HG03442 (cell line): ENCODE results near the gene GMFB.
A peak's percentile ranks its signal among the peaks of the same experiment; 100 is the strongest.
"Not testable (repeated sequence)": the region's sequence is repeated elsewhere in the genome, so short reads cannot be mapped to it uniquely, and the experiment has no call there.

Source experiments
- ATAC-seq: cut with Tn5 transposase; IDR thresholded peaks from one replicate; pipeline ENCODE4 v1.9.1; 2021; ENCODE audit warnings: mild to moderate bottlenecking, moderate library complexity; ENCODE audit not compliant: unreplicated experiment

The GMFB gene

DNA sequence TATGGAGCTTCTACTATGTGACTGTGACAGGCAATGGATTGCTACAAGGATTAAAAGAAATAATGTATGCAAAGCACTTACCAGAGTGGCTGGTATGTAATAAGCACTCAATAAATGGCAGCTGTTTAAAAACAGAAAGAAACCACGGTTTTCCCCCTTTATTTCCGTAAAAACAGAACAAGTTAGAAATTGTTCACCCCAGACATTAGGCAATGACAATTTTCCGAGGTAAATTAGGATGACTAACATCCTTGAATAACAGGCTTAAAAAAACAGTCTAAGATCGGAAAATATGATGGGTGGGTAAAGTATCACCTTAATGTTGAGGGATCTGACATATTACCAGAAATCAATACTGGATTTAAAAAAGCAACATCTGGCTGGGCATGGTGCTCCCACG lies 26.7 kb downstream of the GMFB start:
- ATAC-seq = no peak

DNA sequence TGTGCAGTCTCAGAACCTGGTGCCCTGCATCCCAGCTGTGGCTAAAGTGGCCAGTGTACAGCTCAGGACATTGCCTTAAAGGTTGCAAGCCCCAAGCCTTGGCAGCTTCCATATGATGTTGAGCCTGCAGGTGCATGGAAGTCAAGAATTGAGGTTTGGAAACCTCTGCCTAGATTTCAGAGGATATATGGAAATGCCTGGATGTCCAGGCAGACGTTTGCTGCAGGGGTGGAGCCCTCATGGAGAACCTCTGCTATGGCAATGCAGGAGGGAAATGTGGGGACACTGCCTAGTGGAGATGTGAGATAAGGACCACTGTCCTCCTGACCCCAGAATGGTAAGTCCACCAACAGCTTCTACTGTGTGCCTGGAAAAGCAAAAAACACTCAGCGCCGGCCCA lies 29.7 kb downstream of the GMFB start:
- no peak for ATAC-seq

DNA sequence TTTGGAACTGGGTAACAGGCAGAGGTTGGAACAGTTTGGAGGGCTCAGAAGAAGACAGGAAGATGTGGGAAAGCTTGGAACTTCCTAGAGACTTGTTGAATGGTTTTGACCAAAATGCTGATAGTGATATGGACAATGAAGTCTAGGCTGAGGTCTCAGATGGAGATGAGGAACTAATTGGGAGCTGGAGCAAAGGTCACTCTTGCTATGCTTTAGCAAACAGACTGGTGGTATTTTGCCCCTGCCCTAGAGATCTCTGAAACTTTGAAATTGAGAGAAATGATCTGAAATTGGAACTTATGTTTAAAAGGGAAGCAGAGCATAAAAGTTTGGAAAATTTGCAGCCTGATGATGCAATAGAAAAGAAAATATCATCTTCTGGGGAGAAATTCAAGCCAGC lies 30.2 kb downstream of the GMFB start:
- not testable (repeated sequence) for ATAC-seq

DNA sequence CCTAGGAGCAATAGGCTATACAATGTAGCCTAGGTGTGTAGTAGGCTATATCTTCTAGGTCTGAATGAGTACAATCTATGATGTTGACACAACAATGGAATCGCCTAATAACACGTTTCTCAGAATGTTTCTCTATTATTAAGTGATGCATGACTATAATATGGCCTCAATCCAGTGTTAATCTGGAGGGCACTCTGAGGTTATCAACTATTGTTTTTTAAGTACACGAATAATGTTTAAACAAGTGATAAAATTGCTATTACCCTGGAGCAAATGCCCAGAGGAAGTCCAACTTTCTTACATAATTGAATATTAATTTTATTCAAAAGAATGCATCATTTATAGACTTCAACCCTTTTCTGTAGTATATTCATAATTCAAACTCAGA lies 31.2 kb downstream of the GMFB start:
- ATAC-seq = no peak

DNA sequence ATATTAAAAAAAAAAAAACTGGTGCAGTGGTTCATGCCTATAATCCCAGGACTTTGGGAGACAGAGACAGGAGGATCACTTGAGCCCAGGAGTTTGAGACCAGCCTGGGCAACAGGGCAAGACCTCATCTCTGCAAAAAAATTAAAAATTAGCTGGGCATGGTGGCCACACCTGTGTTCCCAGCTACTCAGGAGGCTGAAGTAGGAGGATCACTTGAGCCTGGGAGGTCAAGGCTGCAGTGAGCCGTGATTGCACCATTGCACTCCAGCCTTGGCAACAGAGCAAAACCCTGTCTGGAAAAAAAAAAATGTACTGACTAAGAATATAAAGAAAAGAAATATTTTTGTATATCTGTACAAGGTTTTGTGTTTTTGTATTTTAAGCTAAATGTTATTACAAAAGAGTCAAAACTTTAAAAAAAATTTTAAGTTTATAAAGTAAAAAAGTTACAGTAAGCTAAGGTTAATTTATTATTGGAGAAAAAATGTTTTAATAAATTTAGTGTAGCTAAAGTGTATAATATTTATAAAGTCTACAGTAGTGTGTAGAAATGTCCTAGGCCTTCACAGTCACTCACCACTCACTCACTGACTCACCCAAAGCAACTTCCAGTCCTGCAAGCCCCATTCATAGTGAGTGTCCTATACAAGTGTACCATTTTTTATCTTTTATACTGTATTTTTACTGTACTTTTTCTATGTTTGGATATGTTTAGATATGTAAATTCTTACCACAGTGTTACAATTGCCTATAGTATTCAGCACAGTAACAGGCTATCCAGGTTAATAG lies 31.8 kb downstream of the GMFB start:
- ATAC-seq = not testable (repeated sequence)

DNA sequence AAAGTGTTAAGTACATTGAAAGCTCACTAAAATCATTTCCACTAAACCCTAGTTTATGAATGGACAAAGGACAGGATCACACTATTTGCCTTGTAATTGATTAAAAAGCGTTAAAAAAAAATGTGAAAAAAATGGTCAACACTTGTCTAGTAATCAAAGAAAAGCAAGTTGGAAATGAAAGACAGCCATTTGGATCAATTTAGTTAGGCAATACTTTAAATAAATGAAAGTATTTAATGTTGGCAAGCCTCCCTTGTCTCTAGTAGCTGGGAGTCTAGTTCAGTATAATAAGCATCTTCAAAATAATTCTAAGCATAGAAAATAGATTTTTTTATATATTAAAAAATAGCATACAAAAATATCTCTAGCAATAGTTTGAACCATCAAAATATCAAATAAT lies 33.4 kb downstream of the GMFB start:
- ATAC-seq = no peak

DNA sequence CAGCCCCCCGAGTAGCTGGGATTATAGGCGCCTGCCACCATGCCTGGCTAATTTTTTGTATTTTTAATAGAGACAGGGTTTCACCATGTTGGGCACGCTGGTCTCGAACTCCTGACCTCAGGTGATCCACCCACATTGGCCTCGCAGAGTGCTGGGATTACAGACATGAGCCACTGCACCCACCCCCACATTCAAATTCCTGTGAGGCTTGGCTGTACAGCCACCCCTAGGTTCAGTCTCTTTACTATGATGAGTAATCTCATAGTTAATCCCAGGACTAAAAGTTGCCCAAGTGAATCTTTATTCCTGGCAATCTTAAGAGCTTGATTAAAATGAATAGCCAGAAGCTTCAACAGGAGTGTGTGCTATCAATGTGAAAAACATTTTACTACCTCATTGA lies 34.8 kb downstream of the GMFB start:
- ATAC-seq = not testable (repeated sequence)

DNA sequence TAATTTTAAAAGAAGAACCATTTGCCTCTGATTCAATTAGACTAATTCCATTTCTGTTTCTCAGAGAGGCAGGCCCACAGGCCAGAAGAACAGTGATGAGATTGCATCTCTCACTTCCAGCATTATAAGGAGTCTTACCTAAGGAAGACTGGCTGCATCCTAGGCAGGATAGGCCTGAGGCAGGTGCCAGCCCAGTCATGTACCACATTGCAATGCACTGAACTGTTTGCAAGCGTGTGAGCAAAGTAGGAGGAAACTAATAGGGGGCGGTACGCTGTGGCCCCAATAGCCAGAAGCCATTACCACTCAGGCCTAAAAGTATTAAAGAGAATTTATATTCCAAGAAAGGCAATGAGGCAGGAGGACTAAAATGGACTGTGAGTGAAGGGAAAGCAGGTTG lies 35.5 kb downstream of the GMFB start:
- ATAC-seq = no peak

DNA sequence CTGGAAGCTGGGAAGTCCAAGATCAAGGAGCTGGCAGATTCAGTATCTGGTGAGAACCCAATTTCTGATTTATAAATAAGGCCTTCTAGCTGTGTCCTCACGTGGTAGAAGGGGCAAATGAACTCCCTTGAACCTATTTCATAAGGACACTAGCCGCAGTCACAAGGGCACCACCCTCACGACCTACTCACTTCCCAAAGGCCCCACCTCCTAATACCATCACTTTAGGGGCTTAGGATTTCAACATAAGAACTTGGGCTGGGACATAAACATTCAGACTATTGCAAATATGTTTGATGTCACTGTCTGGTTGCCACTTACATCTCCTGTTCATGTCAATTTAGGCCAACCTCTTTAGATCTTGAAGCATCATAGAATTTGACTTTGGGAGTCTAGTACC lies 36.8 kb downstream of the GMFB start:
- no peak for ATAC-seq

DNA sequence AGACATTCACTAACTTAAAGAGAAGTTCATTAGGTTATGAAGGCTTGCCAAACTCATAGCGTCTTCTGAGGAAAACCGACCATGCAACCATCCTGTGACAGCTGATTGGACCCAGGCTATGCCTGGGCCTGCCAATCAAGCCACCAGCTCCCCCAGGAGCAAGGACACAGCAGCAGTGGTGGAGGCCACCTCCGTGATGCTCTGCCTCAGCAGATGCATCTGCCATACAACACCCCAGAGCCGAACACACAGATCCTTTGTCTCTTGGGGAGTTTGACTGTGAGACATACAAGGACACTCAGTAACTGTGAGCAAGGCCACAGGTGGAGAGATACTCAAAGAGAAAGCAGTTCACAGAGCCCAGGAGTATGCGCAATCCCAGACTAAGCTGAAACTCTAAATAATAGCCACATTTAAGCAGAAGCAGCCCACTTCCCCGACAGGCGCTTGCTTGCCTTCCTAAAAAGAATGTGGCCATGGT lies 37.6 kb downstream of the GMFB start:
- no peak for ATAC-seq

DNA sequence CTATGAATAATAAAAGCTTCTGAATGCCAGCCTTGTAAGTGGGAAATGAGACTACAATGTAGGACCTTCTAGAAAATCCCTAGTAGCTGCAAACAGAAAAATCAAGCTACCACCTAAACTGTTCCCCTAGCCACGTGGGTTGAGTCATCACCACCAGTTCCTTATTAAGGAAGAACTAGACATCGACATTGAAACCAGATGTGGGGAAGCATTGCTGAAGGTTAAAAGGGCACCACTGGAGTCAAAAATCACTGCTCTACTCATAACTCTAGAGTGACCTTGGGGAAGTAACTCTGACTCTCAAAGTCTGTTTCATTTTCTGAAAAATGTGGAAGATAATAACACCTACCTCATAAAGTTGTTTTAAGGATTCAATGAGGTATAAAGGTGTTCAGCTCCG lies 38.2 kb downstream of the GMFB start:
- ATAC-seq = peak; percentile 94

DNA sequence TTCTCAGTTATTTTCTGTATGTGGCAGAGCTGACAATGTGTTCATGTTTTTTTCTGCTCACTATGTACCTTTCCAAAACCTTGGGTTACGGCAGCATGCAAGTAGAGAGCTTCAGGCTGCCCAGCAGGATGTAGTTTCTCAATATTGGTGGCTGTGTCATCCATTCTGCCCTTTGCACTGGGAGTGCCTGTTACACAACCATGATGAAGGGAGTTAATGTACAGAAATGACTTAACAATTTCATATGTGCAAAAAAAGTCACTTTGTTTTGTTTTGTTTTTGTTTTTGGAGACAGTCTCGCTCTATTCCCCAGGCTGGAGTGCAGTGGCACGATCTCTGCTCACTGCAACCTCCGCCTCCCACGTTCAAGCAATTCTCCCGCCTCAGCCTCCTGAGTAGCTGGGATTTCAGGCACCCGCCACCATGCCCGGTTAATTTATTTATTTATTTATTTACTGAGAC lies 41.5 kb downstream of the GMFB start:
- ATAC-seq = no peak

DNA sequence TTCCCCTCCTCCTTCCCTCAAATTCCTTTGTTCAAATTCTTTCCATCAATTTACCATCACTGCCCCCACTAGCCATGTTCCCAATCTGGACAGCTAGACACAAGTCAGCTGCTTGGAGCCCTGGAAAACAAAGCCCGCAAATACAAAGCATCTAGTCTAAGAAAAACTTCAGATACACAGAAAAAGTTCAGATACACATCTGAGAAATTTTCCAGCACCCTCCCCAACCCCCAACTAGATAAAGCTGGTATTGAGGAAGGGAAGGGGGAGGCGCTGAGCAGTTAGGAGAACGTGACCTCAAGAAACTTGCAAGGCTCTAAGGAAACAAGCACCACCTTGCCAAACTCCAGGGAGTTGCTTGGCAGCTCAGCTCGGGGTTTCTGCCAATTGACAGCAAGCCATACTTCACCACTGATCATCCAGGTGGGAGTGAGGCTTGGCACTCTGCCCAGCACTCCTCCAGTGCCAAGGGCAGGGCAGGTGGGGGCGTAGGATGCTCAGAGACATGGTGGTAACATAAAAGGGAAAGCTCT lies 42.6 kb downstream of the GMFB start:
- no peak for ATAC-seq

DNA sequence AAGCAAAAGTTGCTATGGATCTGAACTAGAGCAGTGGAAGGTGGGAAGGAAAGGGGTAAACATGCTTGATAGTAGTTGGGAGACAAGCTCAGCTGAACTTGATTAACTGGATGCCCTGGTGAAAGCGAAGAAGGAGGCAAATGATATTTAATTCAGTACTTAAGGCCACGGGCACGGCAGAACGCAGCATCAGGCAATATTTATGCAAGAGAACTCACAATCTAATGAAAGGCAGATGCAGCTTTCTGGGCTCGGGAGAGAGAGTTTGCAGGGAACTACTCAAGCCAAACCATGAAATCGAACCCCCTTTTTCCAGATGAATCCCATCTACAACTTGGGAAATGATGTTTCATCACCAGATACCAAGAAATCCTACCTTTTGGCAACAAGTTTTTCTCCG lies 44.1 kb downstream of the GMFB start:
- no peak for ATAC-seq

DNA sequence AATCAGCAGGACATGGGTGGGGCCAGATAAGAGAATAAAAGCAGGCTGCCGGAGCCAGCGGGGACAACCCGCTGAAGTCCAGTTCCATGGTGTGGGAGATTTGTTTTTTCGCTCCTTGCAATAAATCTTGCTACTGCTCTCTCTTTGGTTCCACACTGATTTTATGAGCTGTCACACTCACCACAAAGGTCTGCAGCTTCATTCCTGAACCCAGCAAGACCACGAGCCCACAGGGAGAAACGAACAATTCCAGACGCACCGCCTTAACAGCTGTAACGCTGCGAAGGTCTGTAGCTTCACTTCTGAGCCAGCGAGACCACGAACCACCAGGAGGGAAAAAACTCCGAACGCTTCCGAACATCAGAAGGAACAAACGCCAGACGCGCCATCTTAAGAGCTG lies 44.8 kb downstream of the GMFB start:
- no peak for ATAC-seq

DNA sequence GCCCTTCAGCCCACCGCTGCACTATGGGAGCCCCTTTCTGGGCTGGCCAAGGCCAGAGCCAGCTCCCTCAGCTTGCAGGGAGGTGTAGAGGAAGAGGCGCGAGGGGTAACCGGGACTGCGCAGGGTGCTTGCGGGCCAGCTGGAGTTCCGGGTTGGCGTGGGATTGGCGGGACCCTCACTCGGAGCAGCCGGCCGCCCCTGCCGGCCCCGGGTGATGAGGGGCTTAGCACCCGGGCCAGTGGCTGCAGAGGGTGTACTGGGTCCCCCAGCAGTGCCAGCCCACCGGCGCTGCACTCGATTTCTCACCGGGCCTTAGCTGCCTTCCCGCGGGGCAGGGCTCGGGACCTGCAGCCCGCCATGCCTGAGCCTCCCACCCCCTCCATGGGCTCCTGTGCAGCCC lies 45.8 kb downstream of the GMFB start:
- not testable (repeated sequence) for ATAC-seq

DNA sequence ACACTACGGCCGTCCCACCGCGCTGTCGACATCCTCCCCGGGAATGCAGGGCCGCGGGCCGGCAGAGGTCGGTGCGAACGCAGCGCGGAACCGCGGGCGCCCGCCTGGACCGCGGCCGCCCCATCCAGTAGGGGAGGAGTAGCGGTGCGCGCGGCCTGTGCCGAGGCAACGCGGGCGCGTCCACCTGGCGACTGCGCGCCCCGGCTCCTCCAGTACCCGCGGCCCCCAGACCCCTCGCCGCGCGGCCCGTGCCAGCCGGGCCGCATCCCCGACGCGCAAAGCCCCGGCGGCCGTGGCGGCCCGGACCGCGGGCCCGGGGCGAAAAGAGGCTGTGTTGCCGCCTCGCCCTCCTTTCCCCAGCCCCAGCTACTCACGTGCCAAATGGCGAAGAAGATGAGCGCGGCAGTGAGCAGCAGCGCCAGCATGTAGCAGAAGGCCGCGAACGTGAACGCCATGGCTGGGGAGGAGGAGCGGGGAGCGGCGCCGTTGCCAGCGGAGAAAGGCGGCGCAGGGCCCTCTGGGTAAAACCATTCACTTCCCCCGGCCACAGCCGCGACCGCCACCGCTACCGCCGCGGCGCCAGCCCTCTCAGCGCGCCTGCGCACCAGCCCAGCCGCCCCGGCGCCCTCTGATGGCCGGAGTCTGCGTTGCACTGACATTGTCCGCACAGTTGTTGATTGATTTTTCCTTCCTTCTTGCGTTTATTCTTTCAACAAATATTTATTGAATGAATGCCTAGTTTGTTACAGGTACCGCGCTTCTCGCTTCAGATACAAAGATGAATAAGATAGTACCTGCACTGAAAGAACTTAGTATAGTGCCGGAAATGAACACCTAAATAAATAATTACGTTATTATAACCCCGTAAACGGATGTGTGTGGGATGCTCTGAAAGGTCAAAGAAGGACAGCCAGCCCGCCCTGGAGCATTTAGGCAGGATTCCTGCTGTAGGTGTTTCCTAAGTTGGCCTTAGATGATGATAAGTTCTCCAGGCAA lies 47.6 kb downstream of the GMFB start, which contains the start of gene CNIH1:
TSS of gene CNIH1 (minus strand) at position 502 of the 996 bp plus-strand sequence. CDS start at position 455, 47 bp downstream.
- ATAC-seq = peak; percentile 93

DNA sequence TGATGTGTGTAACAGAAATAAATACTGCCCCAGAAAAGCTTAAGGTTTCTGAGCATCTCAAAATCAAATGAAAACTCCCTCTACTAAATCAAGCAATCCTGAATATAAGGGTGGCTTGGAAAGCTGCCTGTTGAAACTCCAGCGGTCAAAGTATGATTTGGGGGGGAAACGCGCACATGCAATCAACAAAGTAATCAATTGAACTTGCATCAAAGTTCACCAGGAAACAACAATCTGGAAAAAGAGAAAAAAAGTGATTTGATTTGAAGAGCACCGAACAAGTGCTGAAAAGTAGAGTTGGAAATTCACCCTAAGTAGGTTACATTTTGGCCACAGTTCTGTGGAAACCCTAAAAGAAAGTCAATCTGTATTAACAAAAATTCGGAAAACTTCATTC lies 48.3 kb downstream of the GMFB start:
- no peak for ATAC-seq

DNA sequence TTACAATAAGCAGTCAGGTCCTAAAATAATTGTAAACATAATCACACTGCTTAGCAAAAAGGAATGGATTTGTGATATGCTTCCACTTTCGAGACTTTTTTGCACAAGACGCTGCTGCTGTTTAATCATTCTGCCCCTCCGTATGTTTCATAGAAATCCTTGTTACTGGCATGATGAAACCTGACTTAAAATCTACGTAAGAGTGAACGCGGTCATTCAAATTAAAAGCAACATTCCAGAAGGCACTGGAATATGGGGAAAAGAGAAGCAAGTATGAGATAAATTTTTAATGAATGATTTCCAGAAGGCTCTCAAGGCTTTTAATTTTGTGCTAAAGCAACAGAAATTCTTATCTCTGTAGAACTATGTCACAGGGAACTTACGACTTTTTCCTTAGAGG lies 48.7 kb downstream of the GMFB start:
- no peak for ATAC-seq

DNA sequence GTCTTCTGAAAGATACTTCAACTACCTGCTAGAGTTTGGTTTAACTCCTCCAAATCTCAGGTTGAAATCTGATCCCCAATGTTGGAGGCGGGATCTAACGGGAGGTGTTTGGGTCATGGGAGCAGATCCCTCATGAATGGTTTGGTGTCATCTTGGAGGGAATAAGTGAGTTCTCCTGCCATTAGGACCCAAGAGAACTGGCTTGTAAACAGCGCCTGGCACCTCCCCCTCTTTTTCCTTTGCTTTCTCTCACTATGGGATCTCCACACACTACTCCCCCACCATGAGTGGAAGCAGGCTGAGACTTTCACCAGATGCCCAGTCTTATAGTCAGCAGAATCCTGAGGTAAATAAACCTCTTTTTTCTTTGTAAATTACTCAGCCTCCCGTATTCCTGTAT lies 50.1 kb downstream of the GMFB start:
- no peak for ATAC-seq

DNA sequence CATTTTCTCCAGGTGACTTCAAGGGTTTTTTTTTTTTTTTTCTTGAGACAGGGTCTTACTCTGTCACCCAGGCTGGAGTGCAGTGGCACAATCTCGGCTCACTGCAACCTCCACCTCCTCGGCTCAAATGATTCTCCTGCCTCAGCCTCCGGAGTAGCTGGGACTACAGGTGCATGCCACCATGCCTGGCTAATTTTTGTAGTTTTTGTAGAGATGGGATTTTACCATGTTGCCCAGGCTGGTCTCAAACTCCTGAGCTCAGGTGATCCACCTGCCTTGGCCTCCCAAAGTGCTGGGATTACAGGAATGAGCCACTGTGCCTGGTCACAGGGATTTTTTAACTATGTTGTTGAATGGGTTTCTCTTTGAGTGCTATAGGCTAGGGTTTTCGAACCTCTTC lies 50.8 kb downstream of the GMFB start:
- not testable (repeated sequence) for ATAC-seq
